Lower leg skin (tissue), 4 donors: ENCODE measurements around the gene KCNA3. TPM values are rescaled to one million over a fixed set of nuclear protein-coding genes. Genes with fewer than 3 reads are reported as not detected.

Source experiments
- DNase-seq, 2 donors: peaks; one replicate each; pipeline ENCODE4 v3.0.0-alpha.2; 2019; ENCODE audit warnings: low spot score in 2 of 2
- H3K4me3 ChIP-seq: fragments of 200-600 bp; sonication (generic); 2 replicates; pipeline ENCODE4 v1.5.1; 2017; ENCODE audit warnings: mild to moderate bottlenecking, low read depth; ENCODE audit not compliant: poor library complexity, severe bottlenecking
- POLR2A ChIP-seq, 2 donors: fragments of 450-650 bp; IDR thresholded peaks; one replicate each; pipeline ENCODE4 v1.6.1; 2016 to 2017; ENCODE audit warnings: antibody characterized with exemption in 2 of 2, mild to moderate bottlenecking in 1 of 2, moderate library complexity in 1 of 2
- WGBS, 2 donors: methylation state at CpG; one replicate each; pipeline ENCODE4 v1.1.5; 2018; 5-methylcytosine and 5-hydroxymethylcytosine counted together
- intact Hi-C: fragments of 100-400 bp; cut with DNase I; formaldehyde crosslinking; loops from one replicate; pipeline ENCODE4 v1.15.0; 2023; ENCODE audit warnings: low total_unique reads
- total RNA-seq, 4 donors: library from RNA; depleted of rRNA; stranded (reverse); fragments of >200 nt; gene quantifications; one replicate each; pipeline ENCODE4 v1.1.0, GENCODE V29; 2016
- TF ChIP-seq, protein P1 (sequence below), 3 donors: fragments of 450-650 bp; IDR thresholded peaks; one replicate each; pipeline ENCODE4 v1.5.1; 2016; ENCODE audit warnings: antibody characterized with exemption in 3 of 3, mild to moderate bottlenecking in 3 of 3, moderate library complexity in 2 of 3

The KCNA3 gene
- total RNA-seq, 4 donors from 2014 or later = 0.30 to 1.0 (median 0.43) TPM

DNA sequence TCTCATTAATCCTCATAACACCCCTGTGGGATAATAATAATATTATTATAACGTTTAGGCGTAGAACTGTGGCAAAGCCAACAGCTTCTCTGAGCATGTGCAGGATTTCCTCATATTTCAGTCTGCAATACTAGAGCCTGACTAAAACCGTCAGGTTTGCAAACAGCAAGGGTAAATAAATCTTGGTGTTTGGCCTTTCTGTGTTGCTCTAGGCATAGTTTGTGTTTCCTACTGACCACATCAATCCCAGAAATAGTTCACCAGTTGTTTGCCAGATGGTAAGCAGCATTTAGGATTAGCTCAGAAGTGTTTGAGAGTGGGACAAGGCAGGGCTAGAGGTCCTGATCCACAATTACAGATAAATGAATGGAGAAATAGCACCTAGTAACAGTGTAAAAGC is 2.8 kb upstream of the KCNA3 start:
- H3K4me3 ChIP-seq = no peak overlapping the region
- WGBS, 2 donors = 63 to 65% methylated on average over 3 of the region's 3 CpGs
- no peak for DNase-seq
- intact Hi-C loops = no loop called here
- no peak for TF ChIP-seq POLR2A (IDR thresholded peaks at IDR 0.05)
- TF ChIP-seq, protein P1, sequence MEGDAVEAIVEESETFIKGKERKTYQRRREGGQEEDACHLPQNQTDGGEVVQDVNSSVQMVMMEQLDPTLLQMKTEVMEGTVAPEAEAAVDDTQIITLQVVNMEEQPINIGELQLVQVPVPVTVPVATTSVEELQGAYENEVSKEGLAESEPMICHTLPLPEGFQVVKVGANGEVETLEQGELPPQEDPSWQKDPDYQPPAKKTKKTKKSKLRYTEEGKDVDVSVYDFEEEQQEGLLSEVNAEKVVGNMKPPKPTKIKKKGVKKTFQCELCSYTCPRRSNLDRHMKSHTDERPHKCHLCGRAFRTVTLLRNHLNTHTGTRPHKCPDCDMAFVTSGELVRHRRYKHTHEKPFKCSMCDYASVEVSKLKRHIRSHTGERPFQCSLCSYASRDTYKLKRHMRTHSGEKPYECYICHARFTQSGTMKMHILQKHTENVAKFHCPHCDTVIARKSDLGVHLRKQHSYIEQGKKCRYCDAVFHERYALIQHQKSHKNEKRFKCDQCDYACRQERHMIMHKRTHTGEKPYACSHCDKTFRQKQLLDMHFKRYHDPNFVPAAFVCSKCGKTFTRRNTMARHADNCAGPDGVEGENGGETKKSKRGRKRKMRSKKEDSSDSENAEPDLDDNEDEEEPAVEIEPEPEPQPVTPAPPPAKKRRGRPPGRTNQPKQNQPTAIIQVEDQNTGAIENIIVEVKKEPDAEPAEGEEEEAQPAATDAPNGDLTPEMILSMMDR (IDR thresholded peaks at IDR 0.05) = no peak

DNA sequence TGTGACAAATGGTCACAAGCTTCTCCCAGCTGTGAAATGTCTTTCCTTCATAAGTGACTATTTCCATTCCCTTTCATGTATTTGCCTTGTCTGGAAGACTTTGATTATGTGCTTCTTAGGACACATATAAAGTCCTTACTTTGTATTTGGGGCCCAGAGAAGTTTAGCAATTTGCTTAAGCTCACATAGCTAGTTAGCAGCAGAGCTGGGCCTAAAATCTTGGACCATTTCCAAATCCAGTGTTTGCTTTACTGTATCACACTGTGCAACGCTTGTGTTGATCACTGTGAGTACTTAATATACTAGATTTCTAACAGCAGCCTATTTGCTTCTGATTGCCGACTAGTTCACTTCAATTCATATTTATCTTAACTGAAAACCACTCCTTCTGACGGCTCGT is 2.2 kb upstream of the KCNA3 start:
- DNase-seq = no peak
- no peak for TF ChIP-seq POLR2A (IDR thresholded peaks at IDR 0.05)
- TF ChIP-seq, protein P1 (IDR thresholded peaks at IDR 0.05) = no peak
- intact Hi-C loops = no loop called here

DNA sequence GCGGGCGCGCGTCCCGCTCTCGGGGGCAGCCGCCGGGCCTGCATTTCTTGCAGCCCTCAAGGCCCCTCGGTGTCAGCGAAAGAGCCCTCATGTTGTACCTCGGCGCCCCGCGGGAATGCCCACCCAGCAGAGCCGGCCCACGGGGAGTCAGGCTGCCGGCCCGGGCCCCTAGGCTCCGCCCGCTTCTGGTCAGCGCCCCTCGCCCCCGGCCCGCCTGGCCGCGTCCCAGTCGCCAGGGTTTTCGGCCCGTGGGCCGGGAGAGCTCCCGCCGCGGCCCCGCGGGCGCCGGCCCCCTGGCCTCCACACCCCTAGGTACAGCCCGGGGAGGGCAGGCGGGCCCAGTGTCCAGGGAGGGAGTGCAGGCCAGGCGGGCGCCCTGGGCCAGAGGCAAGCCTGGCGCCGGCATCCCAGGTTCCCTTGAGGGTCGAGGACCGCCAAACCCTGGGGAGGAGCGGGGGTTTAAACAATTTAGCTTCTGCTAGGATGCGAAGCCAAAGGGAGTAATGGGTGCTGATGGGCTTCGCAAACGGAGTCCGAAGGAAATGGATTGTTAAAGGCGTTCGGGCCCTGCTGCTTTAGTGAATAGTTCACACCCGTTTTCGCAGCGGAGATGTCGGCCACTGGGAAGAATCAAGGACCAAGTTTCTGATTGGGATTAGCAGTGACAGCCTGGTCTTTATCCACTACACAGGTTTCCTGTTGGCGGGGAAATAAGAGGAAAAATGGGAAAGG is 486 bp upstream of the KCNA3 start:
- 14 to 15% methylated on average over 28 to 48 of the region's 57 CpGs for WGBS, 2 donors
- TF ChIP-seq POLR2A (IDR thresholded peaks at IDR 0.05) = no peak
- TF ChIP-seq, protein P1 (IDR thresholded peaks at IDR 0.05) = no peak
- intact Hi-C loops = no loop called here
- DNase-seq = peak in 1 of 2 donors; percentile 78
- peak overlapping the region; percentile 37 for H3K4me3 ChIP-seq

More for the DNA sequence above, 2.2 kb upstream of the KCNA3 start:
- 80 to 84% methylated on average over 4 of the region's 4 CpGs for WGBS, 2 donors
- H3K4me3 ChIP-seq = no peak overlapping the region

DNA sequence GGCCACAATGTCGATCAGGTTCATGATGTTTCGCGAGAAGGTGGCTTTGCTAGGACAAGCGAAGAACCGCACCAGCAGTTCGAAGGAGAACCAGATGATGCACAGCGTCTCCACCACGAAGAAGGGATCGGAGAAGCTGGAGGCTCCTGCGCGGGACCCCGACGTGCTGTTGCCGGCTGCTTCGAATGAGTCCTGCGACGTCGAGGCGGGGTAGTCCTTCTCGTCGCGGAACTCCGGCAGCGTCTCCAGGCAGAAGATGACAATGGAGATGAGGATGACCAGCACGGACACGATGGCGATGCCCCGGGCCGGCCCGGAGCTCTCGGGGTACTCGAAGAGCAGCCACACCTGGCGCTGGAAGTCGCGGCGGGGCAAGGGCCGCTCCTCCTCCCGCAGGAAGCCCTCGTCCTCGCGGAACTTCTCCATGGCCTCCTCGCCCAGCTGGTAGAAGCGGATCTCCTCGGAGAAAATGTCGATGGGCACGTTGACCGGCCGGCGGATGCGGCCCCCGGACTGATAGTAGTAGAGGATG is 869 bp downstream of the KCNA3 start:
- TF ChIP-seq POLR2A (IDR thresholded peaks at IDR 0.05) = no peak
- TF ChIP-seq, protein P1 (IDR thresholded peaks at IDR 0.05) = no peak
- 36 to 47% methylated on average over 45 of the region's 51 CpGs for WGBS, 2 donors
- peak overlapping the region; percentile 37 for H3K4me3 ChIP-seq
- DNase-seq = peak in 1 of 2 donors; percentile 82
- intact Hi-C loops = no loop called here

DNA sequence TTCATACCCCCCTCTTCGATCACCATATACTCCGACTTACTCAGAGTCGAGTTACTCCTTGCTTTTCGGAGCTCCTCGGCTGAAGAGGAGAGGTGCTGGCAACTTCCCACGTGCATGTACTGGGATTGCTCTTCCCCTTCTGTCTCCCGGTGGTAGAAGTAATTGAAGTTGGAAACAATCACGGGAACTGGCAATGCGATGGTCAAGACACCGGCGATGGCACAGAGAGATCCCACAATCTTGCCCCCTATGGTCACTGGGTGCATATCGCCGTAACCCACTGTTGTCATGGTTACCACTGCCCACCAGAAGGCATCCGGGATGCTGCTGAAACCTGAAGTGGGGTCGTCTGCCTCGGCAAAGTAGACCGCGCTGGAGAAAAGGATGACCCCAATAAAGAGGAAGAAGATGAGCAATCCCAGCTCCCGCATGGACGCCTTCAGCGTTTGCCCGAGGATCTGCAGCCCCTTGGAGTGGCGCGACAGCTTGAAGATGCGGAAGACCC is 1.5 kb downstream of the KCNA3 start:
- DNase-seq = no peak
- no peak overlapping the region for H3K4me3 ChIP-seq
- intact Hi-C loops = no loop called here
- TF ChIP-seq, protein P1 (IDR thresholded peaks at IDR 0.05) = no peak
- no peak for TF ChIP-seq POLR2A (IDR thresholded peaks at IDR 0.05)
- WGBS, 2 donors = 72 to 77% methylated on average over 25 of the region's 25 CpGs
